Loucy (cell line): ENCODE measurements around the gene NTRK1.

Source experiments
- H2AFZ ChIP-seq: fragments of 200-600 bp; sonication (generic); 2 replicates; pipeline ENCODE4 v1.6.0; 2016; ENCODE audit warnings: antibody characterized with exemption, mild to moderate bottlenecking, low read length, moderate library complexity
- H3F3A ChIP-seq: fragments of 200-600 bp; 2 replicates; pipeline ENCODE4 v1.6.0; 2016; ENCODE audit warnings: antibody characterized with exemption, low read depth, mild to moderate bottlenecking
- H3K27me3 ChIP-seq: fragments of 200-600 bp; sonication (generic); 2 replicates; pipeline ENCODE4 v1.6.1; 2014; ENCODE audit warnings: low read length, mild to moderate bottlenecking; ENCODE audit not compliant: insufficient read depth, poor library complexity, severe bottlenecking
- H3K36me3 ChIP-seq: fragments of 200-600 bp; sonication (generic); 2 replicates; pipeline ENCODE4 v1.6.1; 2016; ENCODE audit warnings: low read length; ENCODE audit not compliant: insufficient read depth
- H3K4me1 ChIP-seq: fragments of 200-600 bp; sonication (generic); 2 replicates; pipeline ENCODE4 v1.5.1; 2014; ENCODE audit warnings: low read length, mild to moderate bottlenecking; ENCODE audit not compliant: insufficient read depth, poor library complexity, severe bottlenecking
- H3K4me2 ChIP-seq: fragments of 200-600 bp; sonication (generic); 2 replicates; pipeline ENCODE4 v1.6.0; 2014; ENCODE audit warnings: antibody characterized with exemption, low read length, low read depth, mild to moderate bottlenecking; ENCODE audit not compliant: poor library complexity, severe bottlenecking
- H3K4me3 ChIP-seq: fragments of 200-600 bp; sonication (generic); 2 replicates; pipeline ENCODE4 v1.5.1; 2014; ENCODE audit warnings: low read length, mild to moderate bottlenecking, mixed read lengths; ENCODE audit not compliant: poor library complexity, severe bottlenecking
- H3K79me2 ChIP-seq: fragments of 200-600 bp; sonication (generic); 2 replicates; pipeline ENCODE4 v1.6.1; 2014; ENCODE audit warnings: low read length; ENCODE audit not compliant: insufficient read depth
- H3K9ac ChIP-seq: fragments of 200-600 bp; sonication (generic); 2 replicates; pipeline ENCODE4 v1.6.0; 2014; ENCODE audit warnings: mild to moderate bottlenecking, low read depth, low read length, moderate library complexity; ENCODE audit not compliant: poor library complexity, severe bottlenecking
- H3K9me2 ChIP-seq: fragments of 200-600 bp; sonication (generic); replicated peaks from 2 replicates; pipeline ENCODE4 v1.6.1; 2016; ENCODE audit warnings: low read depth, low read length, mixed read lengths
- H3K9me3 ChIP-seq: fragments of 200-600 bp; sonication (generic); 2 replicates; pipeline ENCODE4 v1.6.1; 2014; ENCODE audit warnings: mild to moderate bottlenecking, antibody characterized with exemption, low read length, low read depth; ENCODE audit not compliant: insufficient read depth
- H4K20me1 ChIP-seq: fragments of 200-600 bp; sonication (generic); 2 replicates; pipeline ENCODE4 v1.6.0; 2014; ENCODE audit warnings: antibody characterized with exemption, low read length, mild to moderate bottlenecking; ENCODE audit not compliant: insufficient read depth, poor library complexity, severe bottlenecking
- CTCF ChIP-seq: fragments of 200-600 bp; sonication (generic); conservative IDR thresholded peaks from 2 replicates; pipeline ENCODE4 v1.5.1; 2014; ENCODE audit warnings: mild to moderate bottlenecking, antibody characterized with exemption, low read length
- EZH2phosphoT487 ChIP-seq: fragments of 200-600 bp; IDR thresholded peaks from 2 replicates; pipeline ENCODE4 v1.6.1; 2018; ENCODE audit warnings: antibody characterized with exemption, mild to moderate bottlenecking, moderate library complexity, borderline replicate concordance

The NTRK1 gene

GRCh38 chr1:156904187-156904959 is 43.7 kb downstream of the NTRK1 start:
- Histone ChIP-seq H3K9me2 (no peaks in the 10 kb centered on the region), H3K79me2 (no peaks in the 10 kb centered on the region), H3K36me3 (no peaks in the 10 kb centered on the region), H3F3A (no peaks in the 10 kb centered on the region), H2AFZ (no peak overlapping the region), H3K4me2 (no peak overlapping the region), H3K9ac (no peak overlapping the region), H3K27me3 (no peaks in the 10 kb centered on the region), H3K4me3 (no peak overlapping the region), H3K9me3 (no peaks in the 10 kb centered on the region), H3K4me1 (peaks cover 9% of the 10 kb centered on the region), H4K20me1 (no peaks in the 10 kb centered on the region)
- TF ChIP-seq CTCF, result no peak
- TF ChIP-seq EZH2phosphoT487, result no peak

GRCh38 chr1:156905176-156905575 is 44.5 kb downstream of the NTRK1 start:
- Histone ChIP-seq H3K4me1 (peaks cover 9% of the 10 kb centered on the region), H3K79me2 (no peaks in the 10 kb centered on the region), H3K36me3 (no peaks in the 10 kb centered on the region), H3K4me2 (no peak overlapping the region), H3K27me3 (no peaks in the 10 kb centered on the region), H3K9ac (no peak overlapping the region), H3F3A (no peaks in the 10 kb centered on the region), H2AFZ (no peak overlapping the region), H3K4me3 (no peak overlapping the region), H3K9me2 (no peaks in the 10 kb centered on the region), H4K20me1 (no peaks in the 10 kb centered on the region), H3K9me3 (no peaks in the 10 kb centered on the region)
- no peak for TF ChIP-seq EZH2phosphoT487

GRCh38 chr1:156905651-156906050 is 45.0 kb downstream of the NTRK1 start:
- Histone ChIP-seq H3K4me3 (no peak overlapping the region), H3K4me1 (peaks cover 9% of the 10 kb centered on the region), H2AFZ (no peak overlapping the region), H3K9ac (no peak overlapping the region), H3K4me2 (no peak overlapping the region), H3F3A (no peaks in the 10 kb centered on the region), H3K36me3 (no peaks in the 10 kb centered on the region), H3K9me3 (no peaks in the 10 kb centered on the region), H4K20me1 (no peaks in the 10 kb centered on the region), H3K27me3 (no peaks in the 10 kb centered on the region), H3K79me2 (no peaks in the 10 kb centered on the region), H3K9me2 (no peaks in the 10 kb centered on the region)
- TF ChIP-seq CTCF, result no peak
- TF ChIP-seq EZH2phosphoT487, result no peak
